Measurements from ENCODE around the gene FGG.

FGG gene

DNA sequence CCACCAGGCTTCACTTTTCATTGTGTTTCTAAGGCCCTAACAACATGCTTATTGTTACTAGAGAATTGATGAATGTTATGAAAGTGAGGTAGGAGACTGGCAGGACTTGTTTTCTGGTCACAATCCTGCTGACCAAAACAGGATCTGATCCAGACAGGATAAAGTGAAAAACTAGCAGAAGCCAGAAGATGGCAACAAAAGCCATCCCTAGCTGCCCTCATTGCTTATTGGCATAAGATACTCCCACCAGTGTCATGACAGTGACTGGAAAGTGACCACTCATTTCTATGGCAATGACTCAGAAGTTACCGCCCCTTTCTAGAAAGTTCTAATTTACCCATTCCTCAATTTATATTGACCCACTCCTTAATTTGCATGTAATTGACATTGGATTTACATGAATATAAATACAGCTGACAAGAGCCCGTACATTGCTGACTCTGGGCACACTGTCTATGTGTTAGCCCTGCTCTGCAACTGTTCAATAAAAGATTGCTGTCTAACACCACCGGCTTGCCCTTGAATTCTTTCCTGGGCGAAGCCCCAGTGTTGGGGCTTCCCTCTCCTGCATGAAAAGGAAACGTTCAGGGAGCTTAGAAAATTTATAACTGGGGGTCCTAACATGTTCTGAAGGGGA lies 30.0 kb upstream of the FGG start:
- H4K91ac ChIP-seq (ENCODE audit: low read length): no peak overlapping the region
- peaks cover 20% of the 10 kb centered on the region for H3K79me1 ChIP-seq (replicated peaks; ENCODE audit: low read length, poor library complexity, severe bottlenecking)
- no peaks in the 10 kb centered on the region for H3K4me1 ChIP-seq (ENCODE audit: control insufficient read depth, insufficient read depth, low read depth, low read length)
- H3K4me2 ChIP-seq (ENCODE audit: low read length, poor library complexity, severe bottlenecking): no peak overlapping the region
- peaks cover 0 to 14% of the 10 kb centered on the region in 2 experiments for H3K36me3 ChIP-seq (ENCODE audit: control insufficient read depth in 1 of 2, insufficient read depth in 2 of 2, low read depth in 1 of 2, low read length in 2 of 2)
- no peak overlapping the region for H2BK15ac ChIP-seq (ENCODE audit: low read depth, poor library complexity, severe bottlenecking)
- no peak overlapping the region for H2AK5ac ChIP-seq (ENCODE audit: low read length, severe bottlenecking)
- WGBS: 76% methylated on average over 5 of the region's 5 CpGs
- H3K27me3 ChIP-seq (ENCODE audit: control insufficient read depth in 1 of 2, insufficient read depth in 1 of 2, low read length in 2 of 2): peaks cover 0 to 14% of the 10 kb centered on the region in 2 experiments
- H2AFZ ChIP-seq (ENCODE audit: low read depth, low read length): no peak overlapping the region
- H3K9ac ChIP-seq (ENCODE audit: low read length): no peak overlapping the region
- H3K4me3 ChIP-seq (ENCODE audit: insufficient read depth in 1 of 2, low read depth in 1 of 2, low read length in 2 of 2): no peak overlapping the region
- no peak overlapping the region for H4K8ac ChIP-seq (ENCODE audit: low read length)
- H2BK12ac ChIP-seq (ENCODE audit: low read length in 2 of 2): no peak overlapping the region
- H3K14ac ChIP-seq (ENCODE audit: low read length in 2 of 2): no peak overlapping the region
- no peak overlapping the region for H3K27ac ChIP-seq (ENCODE audit: low read length, poor library complexity, severe bottlenecking)
- no peak overlapping the region for H3K23ac ChIP-seq (ENCODE audit: low read length in 2 of 2)
- H2BK120ac ChIP-seq (ENCODE audit: low read depth, low read length): no peak overlapping the region
- H3K18ac ChIP-seq (ENCODE audit: low read depth in 1 of 2, low read length in 2 of 2): no peak overlapping the region
- H3K4ac ChIP-seq (ENCODE audit: low read depth in 1 of 2, low read length in 2 of 2): no peak overlapping the region
- no peak overlapping the region for H2BK5ac ChIP-seq (ENCODE audit: low read depth, low read length, poor library complexity, severe bottlenecking)
- no peak for DNase-seq
- H3K9me3 ChIP-seq (ENCODE audit: control insufficient read depth, low read length): no peaks in the 10 kb centered on the region

DNA sequence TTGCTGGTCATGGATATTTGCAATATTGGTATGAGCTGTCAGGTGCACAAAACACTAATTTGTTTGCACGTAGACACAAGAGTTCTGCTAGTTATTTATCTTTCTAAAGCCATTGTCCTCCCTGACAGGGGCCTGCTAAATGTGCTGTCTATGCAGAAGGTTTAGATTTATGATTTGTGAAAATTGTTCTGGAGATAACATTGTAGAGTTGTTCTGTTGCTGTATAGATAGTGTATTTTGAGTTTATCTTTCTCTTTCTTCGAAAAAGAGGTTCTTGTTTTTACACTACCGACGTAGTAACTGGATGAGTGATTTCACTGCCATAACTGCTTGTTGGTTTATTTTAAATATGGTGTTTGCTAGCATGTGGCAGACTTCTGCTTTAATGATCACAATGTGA lies 28.5 kb upstream of the FGG start:
- Histone ChIP-seq H3K14ac (ENCODE audit: low read length in 2 of 2) (no peak overlapping the region), H2BK15ac (ENCODE audit: low read depth, poor library complexity, severe bottlenecking) (no peak overlapping the region), H3K27ac (ENCODE audit: low read length, poor library complexity, severe bottlenecking) (no peak overlapping the region), H3K36me3 (ENCODE audit: control insufficient read depth in 1 of 2, insufficient read depth in 2 of 2, low read depth in 1 of 2, low read length in 2 of 2) (peaks cover 0 to 4% of the 10 kb centered on the region in 2 experiments), H3K27me3 (ENCODE audit: control insufficient read depth in 1 of 2, insufficient read depth in 1 of 2, low read length in 2 of 2) (peaks cover 0 to 5% of the 10 kb centered on the region in 2 experiments), H3K4ac (ENCODE audit: low read depth in 1 of 2, low read length in 2 of 2) (no peak overlapping the region), H3K9ac (ENCODE audit: low read length) (no peak overlapping the region), H3K18ac (ENCODE audit: low read depth in 1 of 2, low read length in 2 of 2) (no peak overlapping the region), H2AK5ac (ENCODE audit: low read length, severe bottlenecking) (no peak overlapping the region), H3K4me2 (ENCODE audit: low read length, poor library complexity, severe bottlenecking) (no peak overlapping the region), H2BK5ac (ENCODE audit: low read depth, low read length, poor library complexity, severe bottlenecking) (no peak overlapping the region), H3K4me3 (ENCODE audit: insufficient read depth in 1 of 2, low read depth in 1 of 2, low read length in 2 of 2) (no peak overlapping the region), H4K91ac (ENCODE audit: low read length) (no peak overlapping the region), H2BK12ac (ENCODE audit: low read length in 2 of 2) (no peak overlapping the region), H3K4me1 (ENCODE audit: control insufficient read depth, insufficient read depth, low read depth, low read length) (no peaks in the 10 kb centered on the region), H3K9me3 (ENCODE audit: control insufficient read depth, low read length) (no peaks in the 10 kb centered on the region), H4K8ac (ENCODE audit: low read length) (no peak overlapping the region), H2BK120ac (ENCODE audit: low read depth, low read length) (no peak overlapping the region), H3K79me1 (replicated peaks; ENCODE audit: low read length, poor library complexity, severe bottlenecking) (peaks cover 20% of the 10 kb centered on the region), H3K23ac (ENCODE audit: low read length in 2 of 2) (no peak overlapping the region), H2AFZ (ENCODE audit: low read depth, low read length) (no peak overlapping the region)
- WGBS: 73% methylated on average over 4 of the region's 4 CpGs
- DNase-seq: no peak

DNA sequence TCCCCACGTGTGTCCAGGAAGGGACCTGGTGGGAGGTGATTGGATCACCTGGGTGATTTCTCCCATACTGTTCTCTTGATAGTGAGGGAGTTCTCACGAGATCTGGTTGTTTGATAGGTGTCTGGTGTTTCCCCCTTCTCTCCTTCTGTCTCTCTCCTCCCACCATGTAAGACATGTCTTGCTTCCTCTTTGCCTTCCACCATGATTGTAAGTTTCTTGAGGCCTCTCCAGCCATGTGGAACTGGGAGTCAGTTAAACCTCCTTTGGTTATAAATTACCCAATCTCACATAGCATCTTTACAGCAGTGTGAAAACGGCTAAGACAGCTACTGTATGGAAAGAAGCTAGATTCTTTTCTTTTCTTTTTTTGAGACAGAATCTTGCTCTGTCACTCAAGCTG lies 21.6 kb upstream of the FGG start:
- Histone ChIP-seq H3K18ac (ENCODE audit: low read depth in 1 of 2, low read length in 2 of 2) (no peak overlapping the region), H3K14ac (ENCODE audit: low read length in 2 of 2) (no peak overlapping the region), H3K4me2 (ENCODE audit: low read length, poor library complexity, severe bottlenecking) (no peak overlapping the region), H2AK5ac (ENCODE audit: low read length, severe bottlenecking) (no peak overlapping the region), H3K79me1 (replicated peaks; ENCODE audit: low read length, poor library complexity, severe bottlenecking) (peaks cover 28% of the 10 kb centered on the region), H4K91ac (ENCODE audit: low read length) (no peak overlapping the region), H3K27ac (ENCODE audit: low read length, poor library complexity, severe bottlenecking) (no peak overlapping the region), H3K4me1 (ENCODE audit: control insufficient read depth, insufficient read depth, low read depth, low read length) (no peaks in the 10 kb centered on the region), H3K9me3 (ENCODE audit: control insufficient read depth, low read length) (no peaks in the 10 kb centered on the region), H2AFZ (ENCODE audit: low read depth, low read length) (no peak overlapping the region), H3K23ac (ENCODE audit: low read length in 2 of 2) (no peak overlapping the region), H3K27me3 (ENCODE audit: control insufficient read depth in 1 of 2, insufficient read depth in 1 of 2, low read length in 2 of 2) (peaks cover 0 to 27% of the 10 kb centered on the region in 2 experiments), H2BK15ac (ENCODE audit: low read depth, poor library complexity, severe bottlenecking) (no peak overlapping the region), H3K4me3 (ENCODE audit: insufficient read depth in 1 of 2, low read depth in 1 of 2, low read length in 2 of 2) (no peak overlapping the region), H2BK120ac (ENCODE audit: low read depth, low read length) (no peak overlapping the region), H3K9ac (ENCODE audit: low read length) (no peak overlapping the region), H2BK12ac (ENCODE audit: low read length in 2 of 2) (no peak overlapping the region), H4K8ac (ENCODE audit: low read length) (no peak overlapping the region), H3K4ac (ENCODE audit: low read depth in 1 of 2, low read length in 2 of 2) (no peak overlapping the region), H3K36me3 (ENCODE audit: control insufficient read depth in 1 of 2, insufficient read depth in 2 of 2, low read depth in 1 of 2, low read length in 2 of 2) (peaks cover 0 to 4% of the 10 kb centered on the region in 2 experiments), H2BK5ac (ENCODE audit: low read depth, low read length, poor library complexity, severe bottlenecking) (no peak overlapping the region)
- no peak for DNase-seq
- WGBS: 63% methylated on average over 2 of the region's 3 CpGs

DNA sequence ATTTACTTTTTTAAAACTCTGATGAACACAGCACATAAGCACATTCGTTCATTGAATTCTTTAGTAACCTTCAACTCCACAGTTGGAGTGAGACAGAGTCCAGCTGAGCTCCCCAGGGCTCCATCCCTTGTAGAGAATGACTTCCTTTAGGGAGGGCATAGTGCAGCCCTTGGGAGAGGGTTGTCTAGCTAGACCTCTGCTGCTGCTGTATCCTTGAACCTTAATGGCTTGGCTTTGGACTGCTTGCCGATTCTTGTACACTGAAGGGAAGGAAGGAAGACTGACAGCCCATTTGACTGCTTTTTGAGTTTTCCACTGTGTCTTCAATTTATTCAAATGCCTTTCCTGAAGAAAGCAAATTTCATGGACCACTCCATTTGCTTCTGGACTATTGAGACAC lies 19.4 kb upstream of the FGG start:
- no peak overlapping the region for H3K14ac ChIP-seq (ENCODE audit: low read length in 2 of 2)
- peaks cover 27% of the 10 kb centered on the region for H3K79me1 ChIP-seq (replicated peaks; ENCODE audit: low read length, poor library complexity, severe bottlenecking)
- H3K27ac ChIP-seq (ENCODE audit: low read length, poor library complexity, severe bottlenecking): no peak overlapping the region
- no peak overlapping the region for H3K4ac ChIP-seq (ENCODE audit: low read depth in 1 of 2, low read length in 2 of 2)
- H2BK12ac ChIP-seq (ENCODE audit: low read length in 2 of 2): no peak overlapping the region
- no peak overlapping the region for H2BK15ac ChIP-seq (ENCODE audit: low read depth, poor library complexity, severe bottlenecking)
- H2BK5ac ChIP-seq (ENCODE audit: low read depth, low read length, poor library complexity, severe bottlenecking): no peak overlapping the region
- H3K4me1 ChIP-seq (ENCODE audit: control insufficient read depth, insufficient read depth, low read depth, low read length): peaks cover 3% of the 10 kb centered on the region
- no peak overlapping the region for H3K9ac ChIP-seq (ENCODE audit: low read length)
- no peak for DNase-seq
- no peak overlapping the region for H3K4me3 ChIP-seq (ENCODE audit: insufficient read depth in 1 of 2, low read depth in 1 of 2, low read length in 2 of 2)
- H3K18ac ChIP-seq (ENCODE audit: low read depth in 1 of 2, low read length in 2 of 2): no peak overlapping the region
- no peak overlapping the region for H2AFZ ChIP-seq (ENCODE audit: low read depth, low read length)
- H2BK120ac ChIP-seq (ENCODE audit: low read depth, low read length): no peak overlapping the region
- H3K9me3 ChIP-seq (ENCODE audit: control insufficient read depth, low read length): no peaks in the 10 kb centered on the region
- no peaks in the 10 kb centered on the region for H3K36me3 ChIP-seq (ENCODE audit: control insufficient read depth in 1 of 2, insufficient read depth in 2 of 2, low read depth in 1 of 2, low read length in 2 of 2)
- H4K8ac ChIP-seq (ENCODE audit: low read length): no peak overlapping the region
- H3K23ac ChIP-seq (ENCODE audit: low read length in 2 of 2): no peak overlapping the region
- 65% methylated on average over 2 of the region's 2 CpGs for WGBS
- no peak overlapping the region for H2AK5ac ChIP-seq (ENCODE audit: low read length, severe bottlenecking)
- H3K27me3 ChIP-seq (ENCODE audit: control insufficient read depth in 1 of 2, insufficient read depth in 1 of 2, low read length in 2 of 2): peaks cover 0 to 35% of the 10 kb centered on the region in 2 experiments
- H3K4me2 ChIP-seq (ENCODE audit: low read length, poor library complexity, severe bottlenecking): no peak overlapping the region
- H4K91ac ChIP-seq (ENCODE audit: low read length): no peak overlapping the region
